HG03439 (cell line): ENCODE measurements around the gene SIDT1.

ENCODE experiments used
- ATAC-seq: cut with Tn5 transposase; IDR thresholded peaks from one replicate; pipeline ENCODE4 v1.9.1; 2021; ENCODE audit warnings: mild to moderate bottlenecking, moderate library complexity; ENCODE audit not compliant: unreplicated experiment

Gene SIDT1

DNA sequence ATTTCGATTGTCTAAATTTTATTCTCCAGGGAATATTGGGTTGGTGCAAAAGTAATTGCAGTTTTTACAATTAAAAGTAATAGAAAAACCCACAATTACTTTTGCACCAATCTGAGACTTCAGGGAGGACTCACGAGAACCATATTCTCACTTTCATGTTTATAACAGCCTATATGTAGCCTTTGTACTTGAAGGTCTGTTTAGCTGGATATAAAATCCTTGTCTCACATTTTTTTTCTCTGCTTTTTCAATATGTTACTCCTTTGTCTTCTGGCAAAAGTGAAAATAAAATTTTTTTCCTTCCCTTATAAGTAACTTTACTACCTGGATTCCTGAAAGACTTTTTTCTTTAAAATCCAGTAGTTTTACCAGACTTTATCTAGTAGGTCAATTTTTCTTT, 9.2 kb downstream of the SIDT1 start:
- ATAC-seq, result no peak

GRCh38 chr3:113545594-113545993, 13.2 kb downstream of the SIDT1 start:
- no peak for ATAC-seq

DNA sequence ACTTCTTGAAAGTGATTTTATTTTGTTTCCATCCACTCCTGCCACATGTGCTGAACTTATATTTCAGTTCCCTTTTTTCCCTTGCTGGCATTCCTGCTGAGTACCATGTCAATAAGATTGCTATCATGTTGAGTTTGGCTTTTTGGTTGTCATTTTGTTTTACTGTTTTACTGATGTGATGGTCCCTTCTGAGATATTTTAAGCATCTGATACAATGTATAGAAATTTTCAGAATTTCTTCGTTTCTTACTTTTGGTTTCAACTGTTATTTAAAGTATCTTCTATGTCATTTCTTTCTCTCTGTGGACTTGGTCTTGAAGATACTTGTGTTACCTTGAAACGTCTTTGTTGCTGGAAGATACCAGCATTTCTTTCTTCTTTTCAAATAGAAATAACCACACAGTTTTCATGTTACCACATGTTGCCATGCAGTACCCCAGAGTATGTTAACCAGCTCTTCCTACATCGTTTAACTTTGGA, 14.1 kb downstream of the SIDT1 start:
- peak; percentile 82 for ATAC-seq

DNA sequence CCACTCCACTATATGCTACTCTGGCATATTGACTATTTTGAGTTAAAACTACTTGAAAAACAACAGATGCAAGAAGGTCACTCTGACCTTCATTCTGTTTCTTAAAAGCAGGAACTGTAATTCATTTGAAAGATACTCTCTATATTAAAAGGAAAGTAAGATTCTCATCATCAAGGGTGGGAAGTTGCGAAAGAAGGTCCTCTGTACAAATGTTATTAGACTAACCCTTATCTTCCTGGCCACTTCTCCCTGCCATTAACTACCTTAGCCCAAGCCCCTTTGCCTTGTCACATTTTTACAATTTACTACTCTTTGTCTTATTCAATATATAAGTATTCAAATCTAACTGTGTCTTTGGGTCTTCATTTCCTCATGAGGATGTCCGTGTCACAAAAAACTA, 16.1 kb downstream of the SIDT1 start:
- ATAC-seq, result no peak

DNA sequence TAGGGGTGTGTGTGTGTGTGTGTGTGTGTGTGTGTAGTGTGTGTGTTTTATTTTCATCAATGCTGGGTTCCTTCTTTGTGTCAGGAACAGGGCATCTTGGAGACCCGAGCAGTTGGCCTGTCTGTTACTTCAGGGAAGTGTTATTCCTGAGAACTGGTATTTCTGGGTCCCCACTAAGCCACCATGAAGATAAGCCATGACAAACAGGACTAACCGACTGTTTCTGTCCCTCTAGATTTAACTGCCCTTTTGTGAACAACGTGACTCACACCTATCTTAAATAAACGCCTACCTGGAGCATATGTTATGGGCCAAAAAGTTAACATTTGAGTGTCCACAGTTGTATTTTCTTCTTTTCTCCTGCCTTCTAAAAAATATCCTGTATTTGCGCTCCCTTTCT, 19.5 kb downstream of the SIDT1 start:
- no peak for ATAC-seq

GRCh38 chr3:113552851-113553250, 20.5 kb downstream of the SIDT1 start:
- no peak for ATAC-seq

DNA sequence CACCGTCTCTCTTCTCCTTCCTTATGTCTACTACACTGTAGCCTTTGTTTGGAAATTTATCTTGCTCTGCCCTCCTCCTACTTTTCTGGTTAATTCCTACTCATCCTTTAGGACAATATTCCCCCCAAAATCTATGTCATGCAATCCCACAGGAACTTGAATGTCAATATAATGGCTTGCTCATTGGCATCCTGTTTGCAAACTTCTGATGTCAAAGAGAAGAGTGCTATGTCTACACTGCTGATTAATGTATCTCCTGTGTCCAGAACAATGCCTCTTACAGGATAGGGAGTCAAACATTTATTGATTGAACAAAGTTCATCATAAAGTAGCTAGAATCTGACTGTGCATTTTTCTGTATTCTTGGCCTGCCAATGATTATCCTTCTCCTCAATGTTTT, 22.8 kb downstream of the SIDT1 start:
- no peak for ATAC-seq

DNA sequence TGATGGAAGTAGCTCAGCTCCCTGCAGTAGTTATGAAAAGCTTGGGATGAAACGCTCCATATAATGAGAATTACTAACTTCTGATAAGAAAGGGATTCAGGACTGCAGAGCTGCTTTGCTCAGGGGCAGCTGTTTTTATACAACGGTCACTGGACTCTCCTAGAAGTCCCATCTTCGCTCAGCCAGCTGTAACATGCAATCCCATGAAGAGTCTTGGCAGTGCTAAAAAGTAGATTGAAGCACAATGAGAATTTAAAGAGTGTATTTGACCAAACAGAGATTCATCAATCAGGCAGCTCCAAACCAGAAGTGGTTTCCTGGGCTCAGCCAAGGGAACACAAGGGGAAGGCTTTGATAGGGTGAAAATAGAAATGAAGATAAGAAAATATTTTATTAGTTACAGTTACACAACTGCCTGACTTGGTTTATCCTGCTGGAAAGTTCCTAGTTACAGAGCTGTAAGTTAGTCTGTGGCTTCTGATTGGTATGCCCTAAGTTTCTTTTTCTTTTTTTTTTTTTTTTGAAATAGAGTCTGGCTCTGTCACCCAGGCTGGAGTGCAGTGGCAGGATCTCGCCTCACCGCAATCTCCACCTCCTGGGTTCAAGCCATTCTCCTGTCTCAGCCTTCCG, 24.1 kb downstream of the SIDT1 start:
- no peak for ATAC-seq

GRCh38 chr3:113556946-113557335, 24.6 kb downstream of the SIDT1 start:
- no peak for ATAC-seq

DNA sequence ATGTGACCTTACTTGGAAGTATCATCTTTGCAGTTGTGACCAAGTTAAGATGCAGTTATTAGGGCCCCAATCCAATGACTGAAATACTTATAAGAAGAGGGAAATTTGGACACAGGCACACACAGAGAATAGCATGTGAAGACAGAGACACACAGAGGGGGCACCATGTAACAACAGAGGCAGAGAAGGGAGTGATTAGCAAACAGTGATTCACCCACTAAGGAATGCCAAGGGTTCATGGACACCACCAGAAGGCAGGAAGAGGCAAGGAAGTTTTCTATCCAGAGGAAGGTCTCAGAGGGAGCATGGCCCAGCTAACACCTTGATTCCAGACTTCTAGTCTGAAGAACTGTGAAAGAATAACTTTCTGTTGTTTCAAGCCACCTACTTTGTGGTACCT, 25.0 kb downstream of the SIDT1 start:
- ATAC-seq, result no peak

- ATAC-seq, result no peak
Observed at GRCh38 chr3:113559009-113559408, 26.7 kb downstream of the SIDT1 start.

GRCh38 chr3:113560271-113560670, 27.9 kb downstream of the SIDT1 start:
- ATAC-seq, result no peak

GRCh38 chr3:113560831-113561623, 28.7 kb downstream of the SIDT1 start:
- ATAC-seq, result no peak

GRCh38 chr3:113565555-113565954, 33.2 kb downstream of the SIDT1 start:
- no peak for ATAC-seq

DNA sequence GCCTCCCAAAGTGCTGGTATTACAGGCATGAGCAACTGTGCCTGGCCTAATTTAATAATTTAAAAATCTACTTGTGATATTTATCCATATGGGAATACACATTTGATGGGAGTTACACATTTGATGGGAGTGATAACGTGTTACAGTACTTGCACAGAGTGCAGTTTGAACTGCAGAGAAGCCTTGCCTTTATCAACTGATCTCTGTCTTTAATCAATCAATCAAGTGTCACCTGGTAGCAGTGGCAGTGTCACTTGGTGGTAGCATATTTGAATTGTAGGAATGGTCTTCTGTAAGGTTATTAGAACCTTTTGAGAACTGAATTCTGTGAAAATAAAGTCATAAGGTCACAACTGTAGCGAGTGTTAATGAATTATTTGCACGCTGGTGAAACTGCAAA, 37.8 kb downstream of the SIDT1 start:
- ATAC-seq, result no peak

DNA sequence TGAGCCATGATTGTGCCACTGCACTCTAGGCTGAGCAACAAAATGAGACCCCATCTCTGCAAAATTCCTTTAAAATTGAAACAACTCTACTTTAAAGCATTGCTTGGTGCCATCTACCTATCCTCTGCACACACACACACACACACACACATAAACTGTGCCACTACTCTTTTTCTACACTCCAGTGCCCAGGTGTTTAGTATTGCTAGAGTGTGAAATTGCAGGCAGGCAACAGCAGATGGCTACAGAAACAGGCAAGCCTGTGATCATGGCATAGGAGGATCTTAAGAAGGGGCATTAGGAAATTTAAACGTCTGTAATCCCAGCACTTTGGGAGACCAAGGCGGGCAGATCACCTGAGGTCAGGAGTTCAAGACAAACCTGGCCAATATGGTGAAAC, 39.0 kb downstream of the SIDT1 start:
- ATAC-seq, result no peak

- no peak for ATAC-seq
Observed at GRCh38 chr3:113573728-113574127, 41.4 kb downstream of the SIDT1 start.

- no peak for ATAC-seq
Observed at GRCh38 chr3:113574213-113574612, 41.9 kb downstream of the SIDT1 start.

DNA sequence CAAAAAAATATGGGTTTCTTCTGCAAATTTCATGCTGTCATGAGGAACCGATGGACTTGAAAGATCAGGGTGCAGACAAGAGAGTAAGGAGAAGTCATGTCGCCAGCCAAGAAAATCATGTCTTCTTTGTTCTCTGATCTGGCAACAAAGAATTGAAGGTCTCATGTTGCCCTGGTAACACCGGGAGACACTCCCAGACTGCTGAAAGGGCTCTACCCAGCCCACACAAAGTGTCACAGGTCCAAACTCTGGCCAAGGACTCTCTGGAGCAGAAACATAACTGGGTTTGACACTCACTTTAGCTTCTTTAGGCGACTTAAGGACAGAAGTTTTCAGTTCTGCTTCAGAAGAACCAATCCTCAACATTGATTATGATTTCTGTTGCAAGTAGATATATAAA, 42.9 kb downstream of the SIDT1 start:
- no peak for ATAC-seq

DNA sequence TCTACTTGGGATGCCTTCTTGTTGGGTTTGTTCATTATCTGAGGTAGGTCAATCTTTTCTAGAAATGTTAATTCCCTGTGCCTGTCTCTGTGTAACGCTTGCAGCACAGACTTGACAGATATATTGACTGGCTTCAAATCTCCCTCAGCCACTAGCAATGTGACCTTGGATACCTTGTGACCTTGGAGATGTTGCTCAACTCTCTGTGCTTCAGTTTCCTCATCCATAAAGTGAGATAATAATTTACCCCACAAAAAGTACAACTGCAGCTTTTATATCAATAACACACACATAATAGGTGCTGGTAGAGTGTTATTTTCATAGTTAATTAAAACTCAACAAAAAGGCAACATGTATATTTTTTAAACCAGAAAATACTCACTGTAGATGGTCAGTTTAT, 52.9 kb downstream of the SIDT1 start:
- ATAC-seq, result no peak

DNA sequence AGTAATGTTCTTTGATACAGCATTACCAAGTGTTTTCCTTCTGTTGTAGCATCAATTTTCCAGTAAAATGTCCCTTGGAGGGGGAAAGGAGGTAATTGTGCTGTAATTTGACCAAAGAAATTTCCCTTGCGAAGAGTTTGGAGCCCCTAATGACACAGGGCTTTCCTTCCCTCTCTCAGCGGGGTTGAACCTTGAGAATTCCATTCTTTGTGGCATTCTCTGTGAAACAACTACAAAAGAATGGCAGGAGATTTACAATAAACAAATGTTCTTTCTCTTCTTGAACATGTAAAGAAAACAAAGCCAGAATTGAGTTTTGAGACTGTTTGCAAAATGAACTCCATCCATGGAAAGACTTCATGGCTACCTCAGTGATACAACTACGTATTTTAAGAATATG, 53.4 kb downstream of the SIDT1 start:
- no peak for ATAC-seq

GRCh38 chr3:113588806-113589205, 56.5 kb downstream of the SIDT1 start:
- no peak for ATAC-seq

DNA sequence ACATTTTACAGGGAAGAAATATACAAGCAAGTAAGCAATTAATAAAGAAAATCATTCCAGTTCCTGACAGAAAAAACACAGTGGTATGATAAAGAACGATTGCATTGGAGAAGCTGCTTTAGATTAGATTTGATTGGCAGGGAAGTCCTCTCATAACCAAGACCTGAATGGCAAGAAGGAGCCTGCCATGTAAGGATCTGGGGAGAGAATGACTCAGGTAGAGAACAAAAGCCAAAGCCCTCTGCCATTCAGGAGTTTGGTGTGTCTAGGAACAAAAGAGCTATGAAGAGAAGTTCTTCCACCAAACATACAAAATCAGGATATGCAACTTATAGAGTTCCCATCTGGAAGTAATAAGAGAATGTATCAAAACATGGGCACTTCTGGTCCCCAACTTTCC, 57.6 kb downstream of the SIDT1 start:
- no peak for ATAC-seq
